GM19193 (cell line): ENCODE results near the gene ECHS1.

Experiments
- POLR2A ChIP-seq: IDR thresholded peaks from 4 replicates; pipeline ENCODE4 v1.6.1; 2011; ENCODE audit not compliant: insufficient read depth, insufficient read length; ENCODE audit errors: extremely low read depth

ECHS1 gene

DNA sequence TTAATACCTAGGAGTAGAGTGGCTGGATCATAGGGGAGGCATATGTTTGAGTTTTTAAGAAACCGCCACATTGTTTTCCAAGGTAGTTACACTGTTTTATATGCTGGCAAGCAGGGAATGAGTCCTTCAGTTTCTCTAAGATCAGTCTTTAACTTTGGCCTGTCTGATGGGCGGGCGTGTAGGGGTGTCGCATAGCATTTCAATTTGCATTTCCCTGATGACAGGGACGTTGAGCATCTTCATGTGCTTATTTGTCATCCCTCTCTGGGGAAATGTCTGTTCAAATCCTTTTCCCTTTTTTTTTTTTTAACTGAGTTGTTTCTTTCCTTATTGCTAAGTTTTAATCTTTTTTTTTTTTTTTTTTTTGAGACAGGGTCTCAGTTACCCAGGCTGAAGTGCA lies 30.6 kb upstream of the ECHS1 start:
- TF ChIP-seq POLR2A: no peak

DNA sequence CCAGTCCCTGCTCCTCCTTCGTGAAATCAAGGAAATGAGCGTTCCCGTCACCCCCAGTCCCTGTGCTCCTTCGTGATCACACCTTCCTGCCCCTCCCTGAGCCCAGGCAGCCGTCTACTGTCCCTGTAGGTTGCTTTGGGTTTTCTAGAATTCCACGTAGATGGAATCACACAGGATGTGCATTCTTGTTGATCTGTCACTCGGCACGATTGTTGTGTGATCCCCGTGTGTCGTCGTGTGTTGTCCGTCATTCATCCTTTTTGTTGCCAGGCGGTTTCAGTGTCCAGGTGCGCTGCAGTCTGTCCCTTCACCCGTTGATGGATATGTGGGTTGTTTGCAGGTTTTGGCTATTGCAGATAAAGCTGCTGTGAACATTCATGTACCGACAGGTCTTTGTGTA lies 30.2 kb upstream of the ECHS1 start:
- no peak for TF ChIP-seq POLR2A

DNA sequence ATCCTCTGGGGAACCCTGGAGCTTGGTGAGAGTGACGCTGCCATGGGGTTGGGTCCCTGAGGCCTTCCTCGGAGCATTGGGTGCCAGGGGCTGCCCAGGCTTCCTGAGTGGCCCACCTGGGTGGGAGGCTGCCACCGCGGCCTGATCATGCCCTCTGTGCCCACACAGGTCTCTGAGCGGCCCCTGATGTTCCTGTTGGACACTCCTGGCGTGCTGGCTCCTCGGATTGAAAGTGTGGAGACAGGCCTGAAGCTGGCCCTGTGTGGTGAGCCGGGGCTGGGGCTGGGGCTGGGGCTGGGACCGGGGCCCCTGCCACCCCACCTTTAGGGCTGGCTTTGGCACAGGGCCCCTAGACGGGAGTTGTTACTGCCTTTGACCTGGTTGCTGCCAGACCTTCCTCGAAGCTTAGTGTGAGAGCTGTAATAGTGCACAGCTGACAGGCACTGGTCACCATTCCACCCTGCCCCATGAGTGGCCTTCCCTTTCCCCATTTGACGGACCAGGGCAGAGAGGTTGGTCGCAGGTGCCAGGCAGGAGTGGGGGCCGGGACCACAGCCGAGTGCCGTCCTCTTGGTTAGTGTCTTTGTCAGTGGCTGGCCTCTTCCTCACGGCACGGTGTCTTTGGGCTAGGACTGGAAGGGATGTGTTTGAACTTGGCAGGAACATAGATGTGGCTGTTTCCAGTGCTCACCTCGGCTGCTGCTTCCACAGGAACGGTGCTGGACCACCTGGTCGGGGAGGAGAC lies 29.0 kb upstream of the ECHS1 start:
- no peak for TF ChIP-seq POLR2A

DNA sequence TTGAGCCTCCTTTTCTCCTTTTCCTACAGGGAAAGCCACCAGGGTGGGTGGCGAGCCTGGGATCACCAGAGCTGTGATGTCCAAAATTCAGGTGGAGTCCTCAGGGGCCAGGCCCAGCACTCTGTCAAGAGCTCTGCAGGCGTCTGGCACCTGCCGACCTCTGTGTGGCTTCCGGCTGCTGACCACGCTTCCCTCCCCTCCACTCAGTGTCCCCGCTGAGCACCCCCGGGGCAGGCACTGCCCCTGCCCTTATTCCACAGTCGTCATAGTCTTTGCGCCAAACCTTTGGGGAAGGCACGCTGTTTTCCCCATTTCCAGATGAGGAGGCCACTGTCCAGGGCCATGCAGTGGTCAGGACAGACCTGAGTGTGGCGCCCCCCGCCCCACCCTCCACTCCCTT lies 28.3 kb upstream of the ECHS1 start:
- no peak for TF ChIP-seq POLR2A

DNA sequence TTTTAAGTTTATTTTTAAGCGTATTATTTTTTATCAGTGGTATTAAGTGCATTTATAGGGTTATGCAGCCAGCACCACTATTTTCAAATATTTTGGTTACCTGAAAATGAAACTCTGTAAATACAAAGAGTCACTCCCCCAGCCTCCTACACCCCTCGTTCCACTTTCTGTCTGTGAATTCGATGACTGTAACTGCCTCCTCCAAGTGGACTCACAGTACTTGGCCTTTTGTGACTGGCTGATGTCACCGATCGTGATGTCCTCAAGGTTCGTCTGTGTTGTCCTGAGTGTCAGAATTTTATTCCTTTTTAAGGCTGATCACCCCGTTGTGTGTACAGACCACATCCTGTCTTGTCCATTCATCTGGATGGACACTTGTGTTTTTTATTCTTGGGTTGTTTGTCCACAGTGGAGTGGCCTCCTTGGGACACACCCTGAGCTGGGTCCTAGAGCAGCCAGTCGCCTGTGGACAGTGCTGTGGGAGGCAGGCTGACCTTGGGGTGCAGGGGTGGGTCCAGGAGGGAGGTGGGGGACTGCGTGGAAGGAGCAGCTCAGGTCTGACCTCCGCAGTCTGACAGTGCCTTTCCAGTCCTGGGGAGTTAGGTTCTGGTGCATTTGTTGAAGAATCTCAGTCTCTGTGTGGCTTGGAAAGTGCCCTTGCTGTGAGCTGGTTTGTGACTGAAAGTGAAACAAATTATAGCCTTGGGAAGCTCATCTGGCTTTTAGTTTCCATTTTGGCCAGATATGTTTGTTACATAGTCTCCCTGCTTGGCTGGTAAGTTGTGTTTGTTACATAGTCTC lies 27.7 kb upstream of the ECHS1 start:
- TF ChIP-seq POLR2A: no peak

DNA sequence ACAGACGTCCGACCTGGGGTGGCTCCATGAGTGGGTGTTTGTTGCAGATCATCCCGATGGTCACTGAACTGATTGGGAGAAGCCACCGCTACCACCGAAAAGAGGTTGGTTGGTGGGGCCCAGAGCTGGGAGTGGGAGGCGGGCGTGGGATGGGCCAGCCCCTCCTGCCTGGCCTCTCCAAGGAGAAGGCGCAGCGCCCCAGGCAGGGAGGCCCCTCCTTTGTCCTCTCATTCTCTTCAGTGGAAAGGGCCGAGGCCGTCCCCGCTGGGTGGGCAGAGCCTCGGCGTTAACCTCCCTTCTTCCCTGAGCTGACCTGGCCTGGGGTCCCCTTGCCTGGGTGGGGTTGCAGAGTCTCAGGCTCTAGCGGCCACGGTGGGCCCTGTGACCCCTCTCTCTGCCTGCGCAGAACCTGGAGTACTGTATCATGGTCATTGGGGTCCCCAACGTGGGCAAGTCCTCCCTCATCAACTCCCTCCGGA lies 26.0 kb upstream of the ECHS1 start:
- TF ChIP-seq POLR2A: no peak

DNA sequence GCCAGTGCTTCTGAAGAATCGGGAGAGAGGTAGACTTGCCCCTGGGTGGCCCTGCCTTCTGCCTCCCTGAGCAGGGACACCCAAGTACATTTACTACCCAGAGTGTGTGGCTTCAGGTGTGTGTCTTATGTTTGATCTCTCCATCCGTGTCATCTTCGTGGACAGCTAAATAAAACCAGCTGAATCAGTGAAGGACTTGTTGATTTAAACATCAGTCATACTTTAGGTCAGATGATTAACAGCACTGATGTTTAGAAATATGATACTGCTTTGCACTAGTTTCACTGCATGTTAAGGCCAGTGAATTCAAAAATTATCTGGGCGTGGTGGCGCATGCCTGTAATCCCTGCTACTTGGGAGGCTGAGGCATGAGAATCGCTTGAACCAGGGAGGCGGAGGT lies 24.8 kb upstream of the ECHS1 start:
- no peak for TF ChIP-seq POLR2A

DNA sequence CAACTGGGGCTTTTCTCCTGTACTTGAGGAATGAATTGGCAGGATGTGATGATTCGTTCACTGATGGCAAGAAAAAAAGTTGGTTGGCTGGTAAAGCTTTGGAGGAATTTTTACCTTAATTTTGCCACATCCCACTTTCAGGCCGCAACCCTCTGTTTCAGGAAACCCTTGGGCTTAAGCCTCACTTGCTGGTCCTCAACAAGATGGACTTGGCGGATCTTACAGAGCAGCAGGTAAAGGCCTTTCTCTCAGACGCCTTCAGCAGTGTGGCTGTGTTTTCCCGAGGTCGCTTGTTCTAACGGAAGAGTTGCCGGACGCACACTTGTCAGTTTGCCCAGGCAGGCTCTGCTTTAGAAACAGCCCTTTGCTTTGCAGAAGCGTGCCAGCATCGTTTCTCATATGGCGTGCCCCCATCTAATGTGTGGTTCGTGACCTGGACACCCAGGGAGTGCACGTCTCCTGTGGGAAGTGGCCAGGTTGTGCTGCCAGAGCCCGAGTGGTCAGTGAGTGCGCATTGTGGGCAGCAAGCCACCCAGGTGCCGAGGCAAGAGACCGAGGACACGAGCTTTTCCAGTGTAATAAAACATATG lies 23.0 kb upstream of the ECHS1 start:
- peak; percentile 19 for TF ChIP-seq POLR2A

DNA sequence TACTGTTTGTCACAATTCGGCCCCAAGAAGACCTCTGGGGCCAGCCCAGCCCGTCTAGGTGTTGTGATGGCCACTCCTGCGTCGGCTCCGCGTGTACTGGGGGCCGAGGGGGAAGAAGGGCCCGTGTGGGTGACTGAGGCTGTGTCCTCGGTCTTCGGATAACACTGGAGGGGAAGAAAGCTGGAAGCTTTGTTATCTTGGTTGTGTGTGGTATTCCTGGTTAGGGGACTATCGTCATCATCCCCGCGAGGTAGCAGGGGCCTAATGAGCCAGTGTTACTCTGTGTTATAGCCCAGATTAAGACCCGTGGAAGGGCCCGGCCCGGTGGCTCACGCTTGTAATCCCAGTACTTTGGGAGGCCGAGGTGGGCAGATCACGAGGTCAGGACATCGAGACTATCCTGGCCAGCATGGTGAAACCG lies 21.7 kb upstream of the ECHS1 start:
- TF ChIP-seq POLR2A: no peak

DNA sequence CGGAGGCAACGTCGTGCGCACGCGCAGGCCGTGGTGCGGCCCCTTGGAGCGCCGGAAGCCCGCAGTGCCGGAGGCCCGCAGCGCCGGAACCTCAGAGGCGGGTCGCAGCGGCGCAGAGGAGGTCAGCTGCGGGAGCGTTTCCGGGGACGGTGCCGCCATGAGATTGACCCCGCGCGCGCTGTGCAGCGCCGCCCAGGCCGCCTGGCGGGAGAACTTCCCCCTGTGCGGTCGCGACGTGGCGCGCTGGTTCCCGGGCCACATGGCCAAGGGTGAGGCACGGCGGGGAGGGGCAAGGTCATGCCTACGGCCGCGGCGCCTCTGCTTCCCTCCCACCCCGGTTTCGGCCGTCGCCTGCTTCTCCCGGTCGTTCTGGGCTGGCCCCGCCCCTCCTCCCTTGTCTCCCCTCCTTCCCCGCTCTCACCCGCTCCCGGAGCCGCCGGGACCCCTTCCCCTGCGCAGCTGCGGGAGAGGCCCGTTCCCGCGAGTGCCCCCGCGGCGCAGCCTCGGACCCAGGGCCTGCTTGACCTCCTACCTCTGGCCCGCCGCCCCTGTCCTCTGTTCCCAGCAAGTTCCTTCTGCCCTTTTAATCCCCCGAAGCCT lies 21.0 kb upstream of the ECHS1 start, which contains the start of gene MTG1:
MTG1 (plus strand) TSS at position 94 of the 600 bp plus-strand sequence; CDS start at position 158, 64 bp downstream.
- TF ChIP-seq POLR2A: peak; percentile 91

DNA sequence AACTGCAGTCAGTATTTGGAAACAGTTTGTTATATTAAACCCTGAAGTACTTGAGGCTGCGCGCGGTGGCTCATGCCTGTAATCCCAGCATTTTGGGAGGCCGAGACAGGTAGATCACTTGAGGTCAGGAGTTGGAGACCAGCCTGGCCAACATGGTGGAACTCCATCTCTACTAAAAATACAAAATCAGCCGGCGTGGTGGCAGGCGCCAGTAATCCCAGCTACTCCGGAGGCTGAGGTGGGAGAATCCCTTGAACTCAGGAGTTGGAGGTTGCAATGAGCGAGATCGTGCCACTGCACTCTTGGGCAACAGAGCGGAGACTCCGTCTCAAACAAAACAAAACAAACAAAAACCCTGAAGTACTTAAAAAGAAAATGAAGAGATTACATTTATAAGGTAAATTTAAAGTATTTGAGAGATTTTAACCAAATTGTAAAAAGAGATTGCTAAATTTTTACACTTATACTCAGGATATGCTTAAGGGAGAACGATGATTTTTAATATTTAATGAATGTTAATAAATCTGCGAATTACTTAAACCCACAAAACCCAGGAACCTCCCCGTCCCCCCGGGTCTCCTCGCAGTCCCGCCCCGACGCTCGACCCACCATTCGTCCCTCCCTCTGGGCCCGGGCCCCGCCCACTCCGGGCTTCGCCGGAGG lies 20.4 kb upstream of the ECHS1 start:
- TF ChIP-seq POLR2A: no peak

DNA sequence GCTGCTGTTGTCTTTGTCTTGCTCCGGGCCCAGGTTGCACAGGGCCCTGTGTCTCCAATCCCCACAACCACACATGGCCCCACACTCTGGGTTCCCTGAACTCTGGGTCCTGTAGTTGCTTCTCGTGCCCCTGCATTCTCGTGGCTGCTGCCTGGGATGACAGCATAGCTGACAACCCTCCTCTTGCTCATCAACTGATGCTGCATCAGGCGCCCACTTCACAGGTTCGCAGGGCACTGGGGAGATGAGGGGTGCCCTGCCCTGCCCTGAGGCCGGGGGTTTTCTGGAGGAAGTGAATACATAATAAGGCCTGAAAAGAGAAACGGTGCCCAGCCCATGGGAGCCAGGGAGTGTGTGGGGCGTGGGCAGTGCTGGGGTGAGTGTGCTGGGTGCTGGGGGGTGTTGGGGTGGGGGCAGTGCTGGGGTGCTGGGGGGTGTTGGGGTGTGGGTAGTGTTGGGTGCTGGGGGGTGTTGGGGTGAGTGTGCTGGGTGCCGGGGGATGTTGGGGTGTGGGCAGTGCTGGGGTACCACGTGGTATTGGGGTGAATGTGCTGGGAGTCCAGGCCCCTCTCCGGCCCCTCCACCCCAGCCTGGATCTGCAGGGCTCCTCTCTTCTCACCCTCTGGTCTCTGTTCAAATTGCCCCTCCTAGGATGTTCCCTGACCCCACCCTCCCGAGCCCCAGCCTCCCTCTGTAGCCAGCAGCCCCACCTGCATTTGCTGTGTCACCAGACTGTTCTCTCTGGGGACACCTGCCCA lies 18.8 kb upstream of the ECHS1 start:
- TF ChIP-seq POLR2A: peak; percentile 12

DNA sequence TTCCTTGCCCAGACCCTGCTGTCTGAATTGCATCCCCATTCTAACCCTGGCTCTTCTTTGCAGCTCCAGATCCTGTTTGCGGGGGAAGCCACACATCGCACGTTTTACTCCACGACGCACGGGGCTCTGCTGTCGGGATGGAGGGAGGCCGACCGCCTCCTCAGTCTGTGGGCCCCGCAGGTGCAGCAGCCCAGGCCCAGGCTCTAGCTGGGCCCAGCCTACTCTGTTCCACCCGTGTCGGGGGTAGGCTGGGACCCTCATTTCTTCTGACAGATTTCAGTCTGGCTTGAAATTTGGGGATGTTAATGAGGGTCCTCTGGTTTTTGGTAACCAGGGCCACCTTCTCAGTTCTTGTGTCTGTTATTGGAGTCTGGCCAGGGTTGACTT lies 18.1 kb upstream of the ECHS1 start:
- no peak for TF ChIP-seq POLR2A
